GM23338 (cell line): ENCODE measurements around the gene PPP1R7. TPM values are rescaled to one million over a fixed set of nuclear protein-coding genes. Genes with fewer than 3 reads are reported as not detected.

ENCODE experiments used
- ATAC-seq: fragments of 200-7000 bp; cut with Tn5 transposase; 3 replicates; pipeline ENCODE4 v1.9.1; 2020
- DNase-seq: peaks from one replicate; pipeline ENCODE4 v3.0.0-alpha.2; 2015; ENCODE audit warnings: low spot score
- H2AFZ ChIP-seq: fragments of 200-600 bp; sonication (generic); 2 replicates; pipeline ENCODE4 v1.8.0; 2016; ENCODE audit warnings: antibody characterized with exemption, mild to moderate bottlenecking, moderate library complexity
- H3F3A ChIP-seq: fragments of 200-600 bp; sonication (generic); replicated peaks from 2 replicates; pipeline ENCODE4 v1.8.0; 2017; ENCODE audit warnings: antibody characterized with exemption, mixed run types, low read depth
- H3K27ac ChIP-seq: fragments of 200-600 bp; sonication (generic); 2 replicates; pipeline ENCODE4 v1.6.1; 2016; ENCODE audit warnings: low read depth
- H3K27me3 ChIP-seq: fragments of 200-600 bp; sonication (generic); 2 replicates; pipeline ENCODE4 v1.8.0; 2016; ENCODE audit warnings: mild to moderate bottlenecking, mixed run types, moderate library complexity; ENCODE audit not compliant: insufficient read depth
- H3K36me3 ChIP-seq: fragments of 200-600 bp; sonication (generic); 2 replicates; pipeline ENCODE4 v1.8.0; 2016; ENCODE audit warnings: mild to moderate bottlenecking; ENCODE audit not compliant: insufficient read depth
- H3K4me1 ChIP-seq: fragments of 200-600 bp; sonication (generic); 2 replicates; pipeline ENCODE4 v1.8.0; 2016; ENCODE audit warnings: mild to moderate bottlenecking, moderate library complexity; ENCODE audit not compliant: insufficient read depth
- H3K4me2 ChIP-seq: fragments of 200-600 bp; sonication (generic); 2 replicates; pipeline ENCODE4 v1.7.1; 2017; ENCODE audit warnings: mixed run types
- H3K4me3 ChIP-seq: fragments of 200-600 bp; sonication (generic); 2 replicates; pipeline ENCODE4 v1.6.1; 2016; ENCODE audit warnings: mixed run types
- H3K79me2 ChIP-seq: fragments of 200-600 bp; sonication (generic); replicated peaks from 2 replicates; pipeline ENCODE4 v1.8.0; 2017; ENCODE audit warnings: mild to moderate bottlenecking; ENCODE audit not compliant: insufficient read depth
- H3K9me2 ChIP-seq: fragments of 200-600 bp; sonication (generic); 2 replicates; pipeline ENCODE4 v1.8.0; 2017; ENCODE audit not compliant: insufficient read depth
- H4K20me1 ChIP-seq: fragments of 200-600 bp; sonication (generic); replicated peaks from 2 replicates; pipeline ENCODE4 v1.8.0; 2017; ENCODE audit warnings: mild to moderate bottlenecking; ENCODE audit not compliant: insufficient read depth
- H3K27ac Mint-ChIP-seq: 2 replicates; pipeline ENCODE4 v1.8.0; 2020; ENCODE audit warnings: inconsistent platforms, mild to moderate bottlenecking, moderate library complexity, mixed read lengths
- H3K27me3 Mint-ChIP-seq: 3 replicates; pipeline ENCODE4 v1.8.0; 2022; ENCODE audit warnings: low read depth, mild to moderate bottlenecking, moderate library complexity, mixed read lengths, inconsistent platforms; ENCODE audit not compliant: insufficient read depth, poor library complexity
- H3K36me3 Mint-ChIP-seq: 3 replicates; pipeline ENCODE4 v1.8.0; 2021; ENCODE audit warnings: low read depth, mild to moderate bottlenecking, inconsistent platforms, moderate library complexity, mixed read lengths
- H3K4me1 Mint-ChIP-seq: 3 replicates; pipeline ENCODE4 v1.8.0; 2020; ENCODE audit warnings: mild to moderate bottlenecking, inconsistent platforms, mixed read lengths
- H3K4me3 Mint-ChIP-seq: 3 replicates; pipeline ENCODE4 v1.8.0; 2021; ENCODE audit warnings: moderate library complexity, mild to moderate bottlenecking, inconsistent platforms, mixed read lengths
- H3K9me3 Mint-ChIP-seq: 3 replicates; pipeline ENCODE4 v1.8.0; 2020; ENCODE audit warnings: moderate library complexity, mild to moderate bottlenecking, inconsistent platforms, mixed read lengths
- CREB1 ChIP-seq: fragments of 250-450 bp; sonication (Bioruptor Pico); IDR thresholded peaks from 2 replicates; pipeline ENCODE4 v1.5.0; 2020; ENCODE audit warnings: low read depth, mild to moderate bottlenecking, moderate library complexity
- EZH2 ChIP-seq: fragments of 200-600 bp; sonication (generic); IDR thresholded peaks from one replicate; pipeline ENCODE4 v1.8.0; 2017; ENCODE audit warnings: antibody characterized with exemption, mild to moderate bottlenecking, low read depth; ENCODE audit not compliant: unreplicated experiment
- EZH2phosphoT487 ChIP-seq: fragments of 200-600 bp; sonication (generic); IDR thresholded peaks from one replicate; pipeline ENCODE4 v1.8.1; 2018; ENCODE audit warnings: antibody characterized with exemption; ENCODE audit not compliant: unreplicated experiment
- JUNB ChIP-seq: IDR thresholded peaks from one replicate; pipeline ENCODE4 v1.6.1; 2016; ENCODE audit warnings: antibody characterized with exemption; ENCODE audit not compliant: unreplicated experiment
- NANOG ChIP-seq: IDR thresholded peaks from 2 replicates; pipeline ENCODE4 v1.6.1; 2016; ENCODE audit warnings: antibody characterized with exemption, borderline replicate concordance
- POLR2AphosphoS5 ChIP-seq: IDR thresholded peaks from 2 replicates; pipeline ENCODE4 v1.6.1; 2016; ENCODE audit warnings: antibody characterized with exemption, low read depth
- REST ChIP-seq: IDR thresholded peaks from one replicate; pipeline ENCODE4 v1.6.1; 2018; ENCODE audit warnings: antibody characterized with exemption; ENCODE audit not compliant: unreplicated experiment
- STAT1 ChIP-seq: IDR thresholded peaks from one replicate; pipeline ENCODE4 v1.6.1; 2016; ENCODE audit warnings: antibody characterized with exemption; ENCODE audit not compliant: unreplicated experiment
- polyA plus RNA-seq: library from polyadenylated mRNA; unstranded; fragments of >200 nt; fragmentation: Nextera tagmentation; extraction: Ambion mirVana; gene quantifications from 2 replicates; pipeline ENCODE4 v1.2.1, GENCODE V29; 2016
- total RNA-seq: library from RNA; depleted of rRNA; stranded (reverse); fragments of >200 nt; shearing (Covaris generic); gene quantifications from 2 replicates; pipeline ENCODE4 v1.2.3, GENCODE V29; 2014
- TF ChIP-seq, protein P1 (sequence below): fragments of 250-450 bp; sonication (Bioruptor Pico); IDR thresholded peaks from 2 replicates; pipeline ENCODE4 v1.5.0; 2020; ENCODE audit warnings: mild to moderate bottlenecking, moderate library complexity
- TF ChIP-seq, protein P2 (sequence below): IDR thresholded peaks from 2 replicates; pipeline ENCODE4 v1.6.1; 2016; ENCODE audit warnings: antibody characterized with exemption

The PPP1R7 gene
- total and polyA plus RNA-seq, 2 experiments from 2014 or later: 48.2 to 94.3 TPM

DNA sequence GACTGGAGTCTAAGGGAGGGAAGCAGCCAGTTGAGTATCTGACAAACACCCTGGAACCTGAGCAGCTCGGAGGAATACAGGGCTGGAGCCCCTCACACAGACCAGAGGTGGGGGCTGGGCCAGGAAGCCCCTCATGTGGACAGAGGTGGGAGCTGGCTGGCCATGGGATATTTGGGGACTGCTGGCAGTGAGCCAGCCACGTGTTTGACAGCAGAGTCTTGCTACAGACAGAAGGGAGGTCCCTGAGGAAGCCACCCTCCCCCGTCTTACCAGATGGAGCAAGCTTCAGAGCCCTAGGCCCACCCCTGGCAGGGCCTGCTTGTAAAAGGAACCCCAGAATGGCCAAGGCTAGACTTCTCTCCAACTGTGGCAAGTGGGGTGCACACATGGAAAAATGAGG, 44.6 kb upstream of the PPP1R7 start (continued):
- TF ChIP-seq, protein P1, sequence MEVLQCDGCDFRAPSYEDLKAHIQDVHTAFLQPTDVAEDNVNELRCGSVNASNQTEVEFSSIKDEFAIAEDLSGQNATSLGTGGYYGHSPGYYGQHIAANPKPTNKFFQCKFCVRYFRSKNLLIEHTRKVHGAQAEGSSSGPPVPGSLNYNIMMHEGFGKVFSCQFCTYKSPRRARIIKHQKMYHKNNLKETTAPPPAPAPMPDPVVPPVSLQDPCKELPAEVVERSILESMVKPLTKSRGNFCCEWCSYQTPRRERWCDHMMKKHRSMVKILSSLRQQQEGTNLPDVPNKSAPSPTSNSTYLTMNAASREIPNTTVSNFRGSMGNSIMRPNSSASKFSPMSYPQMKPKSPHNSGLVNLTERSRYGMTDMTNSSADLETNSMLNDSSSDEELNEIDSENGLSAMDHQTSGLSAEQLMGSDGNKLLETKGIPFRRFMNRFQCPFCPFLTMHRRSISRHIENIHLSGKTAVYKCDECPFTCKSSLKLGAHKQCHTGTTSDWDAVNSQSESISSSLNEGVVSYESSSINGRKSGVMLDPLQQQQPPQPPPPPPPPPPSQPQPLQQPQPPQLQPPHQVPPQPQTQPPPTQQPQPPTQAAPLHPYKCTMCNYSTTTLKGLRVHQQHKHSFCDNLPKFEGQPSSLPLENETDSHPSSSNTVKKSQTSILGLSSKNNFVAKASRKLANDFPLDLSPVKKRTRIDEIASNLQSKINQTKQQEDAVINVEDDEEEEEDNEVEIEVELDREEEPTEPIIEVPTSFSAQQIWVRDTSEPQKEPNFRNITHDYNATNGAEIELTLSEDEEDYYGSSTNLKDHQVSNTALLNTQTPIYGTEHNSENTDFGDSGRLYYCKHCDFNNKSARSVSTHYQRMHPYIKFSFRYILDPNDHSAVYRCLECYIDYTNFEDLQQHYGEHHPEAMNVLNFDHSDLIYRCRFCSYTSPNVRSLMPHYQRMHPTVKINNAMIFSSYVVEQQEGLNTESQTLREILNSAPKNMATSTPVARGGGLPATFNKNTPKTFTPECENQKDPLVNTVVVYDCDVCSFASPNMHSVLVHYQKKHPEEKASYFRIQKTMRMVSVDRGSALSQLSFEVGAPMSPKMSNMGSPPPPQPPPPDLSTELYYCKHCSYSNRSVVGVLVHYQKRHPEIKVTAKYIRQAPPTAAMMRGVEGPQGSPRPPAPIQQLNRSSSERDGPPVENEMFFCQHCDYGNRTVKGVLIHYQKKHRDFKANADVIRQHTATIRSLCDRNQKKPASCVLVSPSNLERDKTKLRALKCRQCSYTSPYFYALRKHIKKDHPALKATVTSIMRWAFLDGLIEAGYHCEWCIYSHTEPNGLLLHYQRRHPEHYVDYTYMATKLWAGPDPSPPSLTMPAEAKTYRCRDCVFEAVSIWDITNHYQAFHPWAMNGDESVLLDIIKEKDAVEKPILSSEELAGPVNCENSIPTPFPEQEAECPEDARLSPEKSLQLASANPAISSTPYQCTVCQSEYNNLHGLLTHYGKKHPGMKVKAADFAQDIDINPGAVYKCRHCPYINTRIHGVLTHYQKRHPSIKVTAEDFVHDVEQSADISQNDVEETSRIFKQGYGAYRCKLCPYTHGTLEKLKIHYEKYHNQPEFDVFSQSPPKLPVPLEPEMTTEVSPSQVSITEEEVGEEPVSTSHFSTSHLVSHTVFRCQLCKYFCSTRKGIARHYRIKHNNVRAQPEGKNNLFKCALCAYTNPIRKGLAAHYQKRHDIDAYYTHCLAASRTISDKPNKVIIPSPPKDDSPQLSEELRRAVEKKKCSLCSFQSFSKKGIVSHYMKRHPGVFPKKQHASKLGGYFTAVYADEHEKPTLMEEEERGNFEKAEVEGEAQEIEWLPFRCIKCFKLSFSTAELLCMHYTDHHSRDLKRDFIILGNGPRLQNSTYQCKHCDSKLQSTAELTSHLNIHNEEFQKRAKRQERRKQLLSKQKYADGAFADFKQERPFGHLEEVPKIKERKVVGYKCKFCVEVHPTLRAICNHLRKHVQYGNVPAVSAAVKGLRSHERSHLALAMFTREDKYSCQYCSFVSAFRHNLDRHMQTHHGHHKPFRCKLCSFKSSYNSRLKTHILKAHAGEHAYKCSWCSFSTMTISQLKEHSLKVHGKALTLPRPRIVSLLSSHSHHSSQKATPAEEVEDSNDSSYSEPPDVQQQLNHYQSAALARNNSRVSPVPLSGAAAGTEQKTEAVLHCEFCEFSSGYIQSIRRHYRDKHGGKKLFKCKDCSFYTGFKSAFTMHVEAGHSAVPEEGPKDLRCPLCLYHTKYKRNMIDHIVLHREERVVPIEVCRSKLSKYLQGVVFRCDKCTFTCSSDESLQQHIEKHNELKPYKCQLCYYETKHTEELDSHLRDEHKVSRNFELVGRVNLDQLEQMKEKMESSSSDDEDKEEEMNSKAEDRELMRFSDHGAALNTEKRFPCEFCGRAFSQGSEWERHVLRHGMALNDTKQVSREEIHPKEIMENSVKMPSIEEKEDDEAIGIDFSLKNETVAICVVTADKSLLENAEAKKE (CRISPR knock-in tag): no peak

DNA sequence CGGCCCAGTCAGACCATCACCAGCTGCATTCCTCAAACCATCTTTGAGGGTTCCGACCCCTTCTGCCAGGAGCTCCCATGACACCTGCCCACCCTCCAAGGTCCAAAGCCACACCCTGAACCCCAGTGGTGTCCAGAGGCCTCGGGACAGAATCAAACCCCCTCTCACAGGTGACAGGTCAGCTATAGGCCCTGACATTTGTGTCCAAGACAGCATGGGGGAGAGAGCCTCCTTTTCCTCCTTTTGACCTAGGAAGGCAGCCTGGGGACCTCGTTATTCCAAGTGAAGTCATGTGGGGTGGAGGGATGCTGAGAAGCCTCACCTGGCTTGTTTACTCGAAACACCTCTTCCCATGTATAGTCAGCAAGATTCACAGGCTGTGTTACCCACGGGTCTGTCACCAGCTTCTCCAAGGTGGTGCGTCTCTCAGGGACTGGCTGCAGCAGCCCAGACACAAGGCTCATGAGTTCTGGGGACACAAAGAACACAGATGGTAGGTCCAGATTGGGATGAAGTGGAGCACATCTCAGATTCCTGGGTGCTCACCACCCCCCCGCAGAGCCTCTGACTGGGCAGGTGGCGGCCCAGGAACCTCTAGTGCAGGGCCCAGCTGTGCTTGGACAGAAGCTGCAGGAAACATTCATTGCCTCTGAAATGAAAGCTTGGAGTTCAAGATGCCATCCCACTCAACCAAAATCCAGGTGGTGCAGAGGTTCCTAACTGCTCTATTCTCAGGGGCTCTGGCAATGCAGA, 43.1 kb upstream of the PPP1R7 start:
- H3F3A ChIP-seq: peaks cover 7% of the 10 kb centered on the region; the same call in 1 of the 2 replicates
- no peaks in the 10 kb centered on the region for H4K20me1 ChIP-seq
- Mint-ChIP-seq H3K36me3 (peaks cover 11% of the 10 kb centered on the region; the same call in 2 of the 3 replicates), H3K4me1 (peaks cover 6% of the 10 kb centered on the region; the same call in 1 of the 3 replicates), H3K27me3 (peaks cover 5% of the 10 kb centered on the region), H3K9me3 (no peaks in the 10 kb centered on the region; the same call in 2 of the 3 replicates), H3K4me3 (no peak overlapping the region), H3K27ac (no peak overlapping the region)
- H3K4me3 ChIP-seq: no peak overlapping the region
- ATAC-seq (no peak), DNase-seq (no peak)
- peaks cover 4% of the 10 kb centered on the region; the same call in 1 of the 2 replicates for H3K4me1 ChIP-seq
- no peaks in the 10 kb centered on the region for H3K79me2 ChIP-seq
- H3K4me2 ChIP-seq: no peak overlapping the region
- no peaks in the 10 kb centered on the region for H3K9me2 ChIP-seq
- H3K27ac ChIP-seq: no peak overlapping the region
- H3K27me3 ChIP-seq: no peaks in the 10 kb centered on the region
- H2AFZ ChIP-seq: no peak overlapping the region
- H3K36me3 ChIP-seq: no peaks in the 10 kb centered on the region
- TF ChIP-seq NANOG (no peak), STAT1 (no peak), POLR2AphosphoS5 (no peak), JUNB (no peak), REST (no peak), EZH2 (no peak), CREB1 (CRISPR knock-in tag) (no peak), EZH2phosphoT487 (no peak)
- TF ChIP-seq, protein P2, sequence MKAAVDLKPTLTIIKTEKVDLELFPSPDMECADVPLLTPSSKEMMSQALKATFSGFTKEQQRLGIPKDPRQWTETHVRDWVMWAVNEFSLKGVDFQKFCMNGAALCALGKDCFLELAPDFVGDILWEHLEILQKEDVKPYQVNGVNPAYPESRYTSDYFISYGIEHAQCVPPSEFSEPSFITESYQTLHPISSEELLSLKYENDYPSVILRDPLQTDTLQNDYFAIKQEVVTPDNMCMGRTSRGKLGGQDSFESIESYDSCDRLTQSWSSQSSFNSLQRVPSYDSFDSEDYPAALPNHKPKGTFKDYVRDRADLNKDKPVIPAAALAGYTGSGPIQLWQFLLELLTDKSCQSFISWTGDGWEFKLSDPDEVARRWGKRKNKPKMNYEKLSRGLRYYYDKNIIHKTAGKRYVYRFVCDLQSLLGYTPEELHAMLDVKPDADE: no peak
